Pulmonary artery endothelial cell (primary cell): ENCODE data around the gene MOB2. TPM values are rescaled to one million over a fixed set of nuclear protein-coding genes. Genes with fewer than 3 reads are reported as not detected.

ENCODE experiments used
- total RNA-seq: library from RNA; depleted of rRNA; stranded (reverse); fragments of >200 nt; gene quantifications from 2 replicates; pipeline ENCODE4 v1.2.3, GENCODE V29; 2014

The MOB2 gene
- total RNA-seq, 1 donor from 2014 or later: 48.3 TPM

Other genes starting within 250 kb of the MOB2 start
- gene TOLLIP, start 177.1 kb downstream of the MOB2 start, total RNA-seq: 26.0 and 30.1 TPM in 2 replicates
- gene BRSK2, start 96.8 kb downstream of the MOB2 start, total RNA-seq: 0.20 TPM in 1 of 2 replicates, not detected in the other
- 0.40 and 0.71 TPM in 2 replicates for gene DUSP8, start 85.5 kb upstream of the MOB2 start, total RNA-seq
- gene KRTAP5-1, start 98.5 kb upstream of the MOB2 start, total RNA-seq: not detected in 2 replicates
- gene KRTAP5-2, start 111.5 kb upstream of the MOB2 start, total RNA-seq: not detected in 2 replicates
- not detected in 2 replicates for gene KRTAP5-3, start 121.7 kb upstream of the MOB2 start, total RNA-seq
- not detected in 2 replicates for gene KRTAP5-4, start 135.4 kb upstream of the MOB2 start, total RNA-seq
- gene KRTAP5-5, start 143.0 kb upstream of the MOB2 start, total RNA-seq: not detected in 2 replicates
- gene KRTAP5-6, start 210.4 kb upstream of the MOB2 start, total RNA-seq: not detected in 2 replicates